ENCODE data around the gene FADS2. TPM values are rescaled to one million over a fixed set of nuclear protein-coding genes. Genes with fewer than 3 reads are reported as not detected.
A peak's percentile ranks its signal among the peaks of the same experiment; 100 is the strongest.

The FADS2 gene
- total RNA-seq, 1 experiment from 2014 or later, result 423 TPM

GRCh38 chr11:61797263-61797944, 30.7 kb upstream of the FADS2 start:
- DNase-seq (ENCODE audit: low spot score), result peak; percentile 70
- peaks cover 39% of the 10 kb centered on the region for H3K36me3 Mint-ChIP-seq
- H3K4me1 Mint-ChIP-seq, result peaks cover 15% of the 10 kb centered on the region
- TF ChIP-seq CTCF (IDR thresholded peaks at IDR 0.05) (peak; percentile 36; the same call in 1 of the 2 replicates), ZNF121 (CRISPR knock-in tag; IDR thresholded peaks at IDR 0.05) (0 out of 2 replicates have a peak, but pooled peaks have one; percentile 15), RORB (CRISPR knock-in tag; IDR thresholded peaks at IDR 0.05) (0 out of 2 replicates have a peak, but pooled peaks have one; percentile 19), ZNF423 (CRISPR knock-in tag; IDR thresholded peaks at IDR 0.05) (no peak), ZNF671 (CRISPR knock-in tag; IDR thresholded peaks at IDR 0.05) (no peak), NFATC4 (CRISPR knock-in tag; IDR thresholded peaks at IDR 0.05) (peak; percentile 12; the same call in 1 of the 2 replicates), STAT6 (CRISPR knock-in tag; conservative IDR thresholded peaks at IDR 0.05; ENCODE audit: low read depth) (no peak)
- H3K9me3 Mint-ChIP-seq, result no peaks in the 10 kb centered on the region
- no peaks in the 10 kb centered on the region for H3K27me3 Mint-ChIP-seq (ENCODE audit: low read depth)
- POLR2A ChIA-PET, result interaction anchor here (0.5 to 1.9 kb wide), 6 partner anchors 9 to 72 kb away, joined by 3 to 25 read pairs (median 4); no protein-coding TSS in a partner anchor
- CTCF ChIA-PET, result interaction anchor here (0.6 to 4.6 kb wide), 44 partner anchors 8 to 515 kb away, joined by 3 to 64 read pairs (median 4); partner anchors contain the start of genes FADS1 and FADS2
- ATAC-seq, result peak; percentile 9; the same call in 1 of the 2 replicates
- no peak overlapping the region for H3K4me3 Mint-ChIP-seq
- H3K27ac Mint-ChIP-seq, result peak overlapping the region; percentile 2

GRCh38 chr11:61799665-61800284, 28.3 kb upstream of the FADS2 start:
- ATAC-seq (no peak), DNase-seq (ENCODE audit: low spot score) (no peak)
- Mint-ChIP-seq H3K27ac (0 out of 2 replicates have a peak overlapping the region, but pooled peaks have one; percentile 68), H3K9me3 (no peaks in the 10 kb centered on the region), H3K36me3 (peaks cover 59% of the 10 kb centered on the region), H3K4me1 (peaks cover 9% of the 10 kb centered on the region), H3K4me3 (no peak overlapping the region), H3K27me3 (ENCODE audit: low read depth) (no peaks in the 10 kb centered on the region)
- POLR2A ChIA-PET, result interaction anchor here (1.6 kb wide), 1 partner anchor 15 kb away, joined by 6 read pairs; no protein-coding TSS in a partner anchor
- CTCF ChIA-PET, result interaction anchor here (4.6 kb wide), 1 partner anchor 12 kb away, joined by 47 read pairs; no protein-coding TSS in a partner anchor
- TF ChIP-seq PRRX2 (CRISPR knock-in tag; IDR thresholded peaks at IDR 0.05) (no peak), FOXJ3 (CRISPR knock-in tag; IDR thresholded peaks at IDR 0.05; ENCODE audit: borderline replicate concordance) (no peak), HMGXB4 (CRISPR knock-in tag; IDR thresholded peaks at IDR 0.05) (no peak), ZNF425 (CRISPR knock-in tag; conservative IDR thresholded peaks at IDR 0.05) (no peak), MXD4 (CRISPR knock-in tag; IDR thresholded peaks at IDR 0.05; ENCODE audit: borderline replicate concordance) (no peak), ZNF532 (CRISPR knock-in tag; IDR thresholded peaks at IDR 0.05; ENCODE audit: borderline replicate concordance) (no peak), TCF7 (CRISPR knock-in tag; IDR thresholded peaks at IDR 0.05; ENCODE audit: low read depth) (no peak), ZBTB43 (CRISPR knock-in tag; IDR thresholded peaks at IDR 0.05) (no peak), CDX4 (CRISPR knock-in tag; IDR thresholded peaks at IDR 0.05; ENCODE audit: borderline replicate concordance) (no peak), TEAD4 (CRISPR knock-in tag; IDR thresholded peaks at IDR 0.05) (no peak), CREM (CRISPR knock-in tag; IDR thresholded peaks at IDR 0.05) (no peak)

Measured in WTC11 (cell line).